Measurements from ENCODE around the gene CHMP5. TPM values are rescaled to one million over a fixed set of nuclear protein-coding genes. Genes with fewer than 3 reads are reported as not detected.

Gene CHMP5
- polyA plus RNA-seq, 1 of the 3 experiments (the other 2 are of a cell fraction) = 88.3 TPM

GRCh38 chr9:33273266-33273971 lies 8.6 kb downstream of the CHMP5 start:
- no peaks in the 10 kb centered on the region for H3K4me1 ChIP-seq (ENCODE audit: control insufficient read depth in 1 of 2, insufficient read depth in 2 of 2, low read depth in 1 of 2, low read length in 1 of 2)
- H3K79me2 ChIP-seq (ENCODE audit: insufficient read depth) = peaks cover 22% of the 10 kb centered on the region
- H4K20me1 ChIP-seq (ENCODE audit: insufficient read depth) = no peaks in the 10 kb centered on the region
- no peak for DNase-seq
- H3K36me3 ChIP-seq (replicated peaks in 1 of 2; ENCODE audit: control insufficient read depth in 1 of 2, insufficient read depth in 2 of 2, low read length in 1 of 2) = peaks cover 76 to 82% of the 10 kb centered on the region in 2 experiments
- H3K9me3 ChIP-seq = no peaks in the 10 kb centered on the region
- no peaks in the 10 kb centered on the region for H3K9me2 ChIP-seq
- no peak overlapping the region for H3K9ac ChIP-seq
- POLR2A ChIA-PET = no interaction called here
- H3K4me3 ChIP-seq (ENCODE audit: low read depth in 2 of 2, low read length in 1 of 2) = no peak overlapping the region
- H3K27ac ChIP-seq (ENCODE audit: low read depth in 2 of 2, low read length in 1 of 2) = no peak overlapping the region
- 78% methylated on average over 3 of the region's 3 CpGs for WGBS (ENCODE audit: low lambda C conversion rate)
- H3K4me2 ChIP-seq = no peak overlapping the region
- no peak overlapping the region for H2AFZ ChIP-seq (ENCODE audit: low read depth)
- TF ChIP-seq RAD21 (IDR thresholded peaks at IDR 0.05; ENCODE audit: low read length) (no peak), FOSL2 (IDR thresholded peaks at IDR 0.05; ENCODE audit: borderline replicate concordance, low read depth) (no peak), ZBTB33 (IDR thresholded peaks at IDR 0.05; ENCODE audit: borderline replicate concordance, low read depth) (no peak), POLR2AphosphoS5 (IDR thresholded peaks at IDR 0.05; ENCODE audit: low read depth, low read length) (no peak), RFX5 (IDR thresholded peaks at IDR 0.05; ENCODE audit: low read length) (no peak), SMC3 (IDR thresholded peaks at IDR 0.05; ENCODE audit: low read depth, low read length) (no peak)
- TF ChIP-seq, protein P1, sequence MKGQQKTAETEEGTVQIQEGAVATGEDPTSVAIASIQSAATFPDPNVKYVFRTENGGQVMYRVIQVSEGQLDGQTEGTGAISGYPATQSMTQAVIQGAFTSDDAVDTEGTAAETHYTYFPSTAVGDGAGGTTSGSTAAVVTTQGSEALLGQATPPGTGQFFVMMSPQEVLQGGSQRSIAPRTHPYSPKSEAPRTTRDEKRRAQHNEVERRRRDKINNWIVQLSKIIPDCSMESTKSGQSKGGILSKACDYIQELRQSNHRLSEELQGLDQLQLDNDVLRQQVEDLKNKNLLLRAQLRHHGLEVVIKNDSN (IDR thresholded peaks at IDR 0.05; ENCODE audit: borderline replicate concordance, low read depth) = no peak
- TF ChIP-seq, protein P2, sequence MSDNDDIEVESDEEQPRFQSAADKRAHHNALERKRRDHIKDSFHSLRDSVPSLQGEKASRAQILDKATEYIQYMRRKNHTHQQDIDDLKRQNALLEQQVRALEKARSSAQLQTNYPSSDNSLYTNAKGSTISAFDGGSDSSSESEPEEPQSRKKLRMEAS (IDR thresholded peaks at IDR 0.05; ENCODE audit: low read depth) = no peak
- H3K27me3 ChIP-seq (ENCODE audit: insufficient read depth) = no peaks in the 10 kb centered on the region
- CTCF ChIA-PET = interaction anchor here (0.8 to 1.5 kb wide), 4 partner anchors 9 to 130 kb away, joined by 3 to 6 read pairs (median 3); partner anchors contain the start of genes BAG1 and CHMP5
- peaks cover 18% of the 10 kb centered on the region for H3F3A ChIP-seq (replicated peaks; ENCODE audit: insufficient read depth)

- WGBS (ENCODE audit: low lambda C conversion rate) = 82% methylated on average over 2 of the region's 2 CpGs
- Histone ChIP-seq H3K4me1 (ENCODE audit: control insufficient read depth in 1 of 2, insufficient read depth in 2 of 2, low read depth in 1 of 2, low read length in 1 of 2) (no peaks in the 10 kb centered on the region), H3K9me3 (no peaks in the 10 kb centered on the region), H3F3A (replicated peaks; ENCODE audit: insufficient read depth) (peaks cover 18% of the 10 kb centered on the region), H3K36me3 (replicated peaks in 1 of 2; ENCODE audit: control insufficient read depth in 1 of 2, insufficient read depth in 2 of 2, low read length in 1 of 2) (peaks cover 76 to 82% of the 10 kb centered on the region in 2 experiments), H3K27me3 (ENCODE audit: insufficient read depth) (no peaks in the 10 kb centered on the region), H4K20me1 (ENCODE audit: insufficient read depth) (no peaks in the 10 kb centered on the region), H2AFZ (ENCODE audit: low read depth) (no peak overlapping the region), H3K9me2 (no peaks in the 10 kb centered on the region), H3K79me2 (ENCODE audit: insufficient read depth) (peaks cover 16% of the 10 kb centered on the region), H3K9ac (no peak overlapping the region), H3K27ac (ENCODE audit: low read depth in 2 of 2, low read length in 1 of 2) (no peak overlapping the region), H3K4me3 (ENCODE audit: low read depth in 2 of 2, low read length in 1 of 2) (no peak overlapping the region), H3K4me2 (no peak overlapping the region)
- DNase-seq = no peak
- CTCF ChIA-PET = interaction anchor here (0.8 to 1.3 kb wide), 2 partner anchors 10 to 129 kb away, joined by 3 read pairs; partner anchors contain the start of genes BAG1 and CHMP5
- TF ChIP-seq TAF1 (IDR thresholded peaks at IDR 0.05; ENCODE audit: borderline replicate concordance, low read depth, low read length) (no peak), EZH2phosphoT487 (IDR thresholded peaks at IDR 0.05; ENCODE audit: borderline replicate concordance, low read depth) (no peak), CHD2 (IDR thresholded peaks at IDR 0.05; ENCODE audit: low read length, partially characterized antibody) (no peak), RFX5 (IDR thresholded peaks at IDR 0.05; ENCODE audit: low read length) (no peak), RCOR1 (IDR thresholded peaks at IDR 0.05; ENCODE audit: low read length) (no peak), JUND (IDR thresholded peaks at IDR 0.05) (no peak), ZBTB33 (IDR thresholded peaks at IDR 0.05; ENCODE audit: borderline replicate concordance, low read depth) (no peak), MEF2A (IDR thresholded peaks at IDR 0.05; ENCODE audit: borderline replicate concordance, low read depth) (no peak), TCF12 (IDR thresholded peaks at IDR 0.05) (no peak), RAD21 (IDR thresholded peaks at IDR 0.05; ENCODE audit: low read length) (no peak), RXRA (IDR thresholded peaks at IDR 0.05; ENCODE audit: borderline replicate concordance, low read depth) (no peak), NRF1 (IDR thresholded peaks at IDR 0.05; ENCODE audit: low read depth, low read length) (no peak), YY1 (IDR thresholded peaks at IDR 0.05; ENCODE audit: low read depth) (no peak), POLR2AphosphoS5 (IDR thresholded peaks at IDR 0.05; ENCODE audit: low read depth, low read length) (no peak)
- TF ChIP-seq, protein P1 (IDR thresholded peaks at IDR 0.05; ENCODE audit: borderline replicate concordance, low read depth) = no peak
- TF ChIP-seq, protein P2 (IDR thresholded peaks at IDR 0.05; ENCODE audit: low read depth) = no peak
- TF ChIP-seq, protein P3, sequence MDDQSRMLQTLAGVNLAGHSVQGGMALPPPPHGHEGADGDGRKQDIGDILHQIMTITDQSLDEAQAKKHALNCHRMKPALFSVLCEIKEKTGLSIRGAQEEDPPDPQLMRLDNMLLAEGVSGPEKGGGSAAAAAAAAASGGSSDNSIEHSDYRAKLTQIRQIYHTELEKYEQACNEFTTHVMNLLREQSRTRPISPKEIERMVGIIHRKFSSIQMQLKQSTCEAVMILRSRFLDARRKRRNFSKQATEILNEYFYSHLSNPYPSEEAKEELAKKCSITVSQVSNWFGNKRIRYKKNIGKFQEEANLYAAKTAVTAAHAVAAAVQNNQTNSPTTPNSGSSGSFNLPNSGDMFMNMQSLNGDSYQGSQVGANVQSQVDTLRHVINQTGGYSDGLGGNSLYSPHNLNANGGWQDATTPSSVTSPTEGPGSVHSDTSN (IDR thresholded peaks at IDR 0.05) = no peak
- POLR2A ChIA-PET = interaction anchor here (1.1 kb wide), 1 partner anchor 16 kb away, joined by 3 read pairs; the partner anchor contains the start of gene NFX1
These were observed 9.1 kb downstream of the CHMP5 start for GRCh38 chr9:33273972-33274328.

Data from SK-N-SH (cell line).